K562 (cell line): ENCODE measurements around the gene SPEG. TPM values are rescaled to one million over a fixed set of nuclear protein-coding genes. Genes with fewer than 3 reads are reported as not detected.

ENCODE experiments used
- EWSR1 ChIP-seq: fragments of 450-650 bp; IDR thresholded peaks from 2 replicates; pipeline ENCODE4 v1.6.1; 2018; ENCODE audit warnings: borderline replicate concordance, mild to moderate bottlenecking, low read depth, moderate library complexity; ENCODE audit not compliant: partially characterized antibody
- JUND ChIP-seq, 2 experiments: IDR thresholded peaks; 2 replicates in 1 of 2; 3 replicates in 1 of 2; pipeline ENCODE4 v1.6.1; 2011; ENCODE audit warnings: borderline replicate concordance in 2 of 2, low read depth in 2 of 2, low read length in 2 of 2, improper control_type of control experiment in 1 of 2, missing biosample characterization in 1 of 2, missing genetic modification characterization in 1 of 2, missing genetic modification reagents in 1 of 2
- KDM4B ChIP-seq, 2 experiments: fragments of 450-650 bp in 1 of 2; sonication (generic) in 1 of 2; IDR thresholded peaks; 2 replicates each; pipeline ENCODE4 v1.6.1; 2016 to 2017; ENCODE audit warnings: borderline replicate concordance in 2 of 2, antibody characterized with exemption in 1 of 2, low read depth in 1 of 2, mild to moderate bottlenecking in 1 of 2
- KLF1 ChIP-seq: fragments of 450-650 bp; IDR thresholded peaks from 2 replicates; pipeline ENCODE4 v1.6.1; 2016; ENCODE audit warnings: missing genetic modification characterization, missing compliant biosample characterization
- NEUROD1 ChIP-seq: fragments of 150-350 bp; IDR thresholded peaks from 2 replicates; pipeline ENCODE4 v1.6.1; 2014; ENCODE audit warnings: borderline replicate concordance, low read length, low read depth; ENCODE audit not compliant: partially characterized antibody
- POLR2AphosphoS5 ChIP-seq: IDR thresholded peaks from 2 replicates; pipeline ENCODE4 v1.6.1; 2011; ENCODE audit warnings: mild to moderate bottlenecking, low read depth, low read length, moderate library complexity; ENCODE audit not compliant: control insufficient read depth, insufficient read depth
- RBM25 ChIP-seq: fragments of 200-400 bp; formaldehyde crosslinking; IDR thresholded peaks from 2 replicates; pipeline ENCODE4 v1.6.1; 2018; ENCODE audit warnings: low read length, low read depth, moderate library complexity; ENCODE audit not compliant: severe bottlenecking
- SAP30 ChIP-seq: fragments of 200-600 bp; sonication (generic); IDR thresholded peaks from 2 replicates; pipeline ENCODE4 v1.6.1; 2012; ENCODE audit warnings: borderline replicate concordance, low read depth, mild to moderate bottlenecking, moderate library complexity, low read length, control low read depth, inconsistent platforms; ENCODE audit not compliant: insufficient read depth, poor library complexity, severe bottlenecking
- ZBTB17 ChIP-seq: fragments of 450-650 bp; formaldehyde crosslinking; IDR thresholded peaks from 2 replicates; pipeline ENCODE4 v1.4.0; 2020; ENCODE audit warnings: mild to moderate bottlenecking
- polyA plus RNA-seq, 8 experiments: library from polyadenylated mRNA; depleted of rRNA in 4 of 8; stranded (reverse) in 5 of 8; unstranded in 3 of 8; fragments of >200 nt; fragmentation: Nextera tagmentation in 2 of 8; fragmentation: Illumina TruSeq in 1 of 8; extraction: Ambion mirVana in 2 of 8; extraction: Trizol in 1 of 8; gene quantifications; 2 replicates each; pipeline versions ENCODE4 v1.2.1 to v1.2.3, GENCODE V29; 2011 to 2014; ENCODE audit warnings: inconsistent platforms in 1 of 8, missing spikeins in 1 of 8
- total RNA-seq, 7 experiments: library from RNA; depleted of rRNA in 6 of 7; stranded (reverse); fragments of >200 nt in 6 of 7; fragmentation: Illumina TruSeq in 2 of 7; extraction: Trizol in 2 of 7; gene quantifications; 2 replicates each; pipeline versions ENCODE4 v1.2.1 to v1.2.3, GENCODE V29; 2011 to 2021; ENCODE audit warnings: low replicate concordance in 1 of 7
- TF ChIP-seq, protein P1 (sequence below): fragments of 450-650 bp; IDR thresholded peaks from 2 replicates; pipeline ENCODE4 v1.6.1; 2016; ENCODE audit warnings: mild to moderate bottlenecking, moderate library complexity
- TF ChIP-seq, protein P2 (sequence below), 3 experiments: IDR thresholded peaks in 2 of 3; conservative IDR thresholded peaks in 1 of 3; 2 replicates each; pipeline ENCODE4 v1.5.1; 2011 to 2012; ENCODE audit warnings: low read length in 3 of 3, mild to moderate bottlenecking in 3 of 3, control low read depth in 2 of 3, improper control_type of control experiment in 1 of 3, inconsistent platforms in 1 of 3, low read depth in 1 of 3, mixed read lengths in 1 of 3, moderate library complexity in 1 of 3; ENCODE audit not compliant: insufficient read depth in 2 of 3

The SPEG gene
- total and polyA plus RNA-seq, 9 of the 15 experiments (the other 6 are each of a cell fraction or from before 2014, with no cell fraction given): 0.49 to 8.7 (median 3.0) TPM

DNA sequence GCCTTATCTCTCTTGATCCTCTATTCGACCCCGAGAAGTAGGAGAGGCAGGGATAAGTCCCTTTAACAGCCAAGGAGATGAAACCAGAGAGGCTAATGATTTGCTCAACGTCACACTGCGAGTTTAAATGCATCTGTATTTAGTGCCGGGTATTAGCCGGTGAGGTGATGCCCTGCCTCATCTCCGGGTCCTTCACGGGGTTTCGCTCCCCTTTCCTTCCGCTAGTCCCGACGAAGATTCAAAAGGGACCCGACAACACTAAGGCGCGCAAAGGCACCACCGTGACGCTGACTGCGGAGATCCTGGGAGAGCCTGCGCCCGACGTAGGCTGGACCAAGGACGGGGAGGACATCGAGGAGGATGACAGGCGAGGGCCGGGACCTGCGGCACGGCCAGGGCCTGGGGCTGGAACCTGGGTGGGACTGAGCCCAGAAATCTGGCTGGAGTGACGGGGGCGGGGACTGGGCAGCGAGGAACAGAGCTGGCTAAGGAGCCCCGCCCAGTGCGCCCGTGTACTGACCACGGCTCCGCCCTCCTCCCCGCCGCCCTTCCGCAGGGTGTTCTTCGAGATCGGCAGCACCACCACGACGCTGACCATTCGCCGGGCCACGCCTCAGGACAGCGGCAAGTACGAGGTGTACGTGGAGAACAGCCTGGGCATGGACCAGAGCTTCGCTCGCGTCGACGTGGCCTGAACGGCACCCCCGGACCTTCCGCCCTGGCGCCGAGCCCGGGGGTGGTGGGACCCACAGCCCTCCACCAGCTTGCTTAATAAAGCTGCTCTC is 63.0 kb downstream of the SPEG start (continued):
- TF ChIP-seq POLR2AphosphoS5 (peak; percentile 19; the same call in 1 of the 2 replicates), ZBTB17 (CRISPR knock-in tag) (0 out of 2 replicates have a peak, but pooled peaks have one; percentile 13), SAP30 (peak; percentile 47), JUND (IDR thresholded peaks at IDR 0.05; ENCODE audit: borderline replicate concordance, low read depth, low read length) (0 out of 2 replicates have a peak, but pooled peaks have one; percentile 2), JUND (tag; IDR thresholded peaks at IDR 0.05; ENCODE audit: borderline replicate concordance, low read depth, low read length) (peak; percentile 41; the same call in 2 of the 3 replicates), RBM25 (peak; percentile 4), KDM4B (IDR thresholded peaks at IDR 0.05; ENCODE audit: borderline replicate concordance in 2 of 2, low read depth in 1 of 2) (peak in 1 of 2 experiments; percentile 55; a peak in 1 of 4 replicates), KLF1 (tag) (peak; percentile 19; the same call in 1 of the 2 replicates), EWSR1 (no peak), NEUROD1 (no peak)
- TF ChIP-seq, protein P1, sequence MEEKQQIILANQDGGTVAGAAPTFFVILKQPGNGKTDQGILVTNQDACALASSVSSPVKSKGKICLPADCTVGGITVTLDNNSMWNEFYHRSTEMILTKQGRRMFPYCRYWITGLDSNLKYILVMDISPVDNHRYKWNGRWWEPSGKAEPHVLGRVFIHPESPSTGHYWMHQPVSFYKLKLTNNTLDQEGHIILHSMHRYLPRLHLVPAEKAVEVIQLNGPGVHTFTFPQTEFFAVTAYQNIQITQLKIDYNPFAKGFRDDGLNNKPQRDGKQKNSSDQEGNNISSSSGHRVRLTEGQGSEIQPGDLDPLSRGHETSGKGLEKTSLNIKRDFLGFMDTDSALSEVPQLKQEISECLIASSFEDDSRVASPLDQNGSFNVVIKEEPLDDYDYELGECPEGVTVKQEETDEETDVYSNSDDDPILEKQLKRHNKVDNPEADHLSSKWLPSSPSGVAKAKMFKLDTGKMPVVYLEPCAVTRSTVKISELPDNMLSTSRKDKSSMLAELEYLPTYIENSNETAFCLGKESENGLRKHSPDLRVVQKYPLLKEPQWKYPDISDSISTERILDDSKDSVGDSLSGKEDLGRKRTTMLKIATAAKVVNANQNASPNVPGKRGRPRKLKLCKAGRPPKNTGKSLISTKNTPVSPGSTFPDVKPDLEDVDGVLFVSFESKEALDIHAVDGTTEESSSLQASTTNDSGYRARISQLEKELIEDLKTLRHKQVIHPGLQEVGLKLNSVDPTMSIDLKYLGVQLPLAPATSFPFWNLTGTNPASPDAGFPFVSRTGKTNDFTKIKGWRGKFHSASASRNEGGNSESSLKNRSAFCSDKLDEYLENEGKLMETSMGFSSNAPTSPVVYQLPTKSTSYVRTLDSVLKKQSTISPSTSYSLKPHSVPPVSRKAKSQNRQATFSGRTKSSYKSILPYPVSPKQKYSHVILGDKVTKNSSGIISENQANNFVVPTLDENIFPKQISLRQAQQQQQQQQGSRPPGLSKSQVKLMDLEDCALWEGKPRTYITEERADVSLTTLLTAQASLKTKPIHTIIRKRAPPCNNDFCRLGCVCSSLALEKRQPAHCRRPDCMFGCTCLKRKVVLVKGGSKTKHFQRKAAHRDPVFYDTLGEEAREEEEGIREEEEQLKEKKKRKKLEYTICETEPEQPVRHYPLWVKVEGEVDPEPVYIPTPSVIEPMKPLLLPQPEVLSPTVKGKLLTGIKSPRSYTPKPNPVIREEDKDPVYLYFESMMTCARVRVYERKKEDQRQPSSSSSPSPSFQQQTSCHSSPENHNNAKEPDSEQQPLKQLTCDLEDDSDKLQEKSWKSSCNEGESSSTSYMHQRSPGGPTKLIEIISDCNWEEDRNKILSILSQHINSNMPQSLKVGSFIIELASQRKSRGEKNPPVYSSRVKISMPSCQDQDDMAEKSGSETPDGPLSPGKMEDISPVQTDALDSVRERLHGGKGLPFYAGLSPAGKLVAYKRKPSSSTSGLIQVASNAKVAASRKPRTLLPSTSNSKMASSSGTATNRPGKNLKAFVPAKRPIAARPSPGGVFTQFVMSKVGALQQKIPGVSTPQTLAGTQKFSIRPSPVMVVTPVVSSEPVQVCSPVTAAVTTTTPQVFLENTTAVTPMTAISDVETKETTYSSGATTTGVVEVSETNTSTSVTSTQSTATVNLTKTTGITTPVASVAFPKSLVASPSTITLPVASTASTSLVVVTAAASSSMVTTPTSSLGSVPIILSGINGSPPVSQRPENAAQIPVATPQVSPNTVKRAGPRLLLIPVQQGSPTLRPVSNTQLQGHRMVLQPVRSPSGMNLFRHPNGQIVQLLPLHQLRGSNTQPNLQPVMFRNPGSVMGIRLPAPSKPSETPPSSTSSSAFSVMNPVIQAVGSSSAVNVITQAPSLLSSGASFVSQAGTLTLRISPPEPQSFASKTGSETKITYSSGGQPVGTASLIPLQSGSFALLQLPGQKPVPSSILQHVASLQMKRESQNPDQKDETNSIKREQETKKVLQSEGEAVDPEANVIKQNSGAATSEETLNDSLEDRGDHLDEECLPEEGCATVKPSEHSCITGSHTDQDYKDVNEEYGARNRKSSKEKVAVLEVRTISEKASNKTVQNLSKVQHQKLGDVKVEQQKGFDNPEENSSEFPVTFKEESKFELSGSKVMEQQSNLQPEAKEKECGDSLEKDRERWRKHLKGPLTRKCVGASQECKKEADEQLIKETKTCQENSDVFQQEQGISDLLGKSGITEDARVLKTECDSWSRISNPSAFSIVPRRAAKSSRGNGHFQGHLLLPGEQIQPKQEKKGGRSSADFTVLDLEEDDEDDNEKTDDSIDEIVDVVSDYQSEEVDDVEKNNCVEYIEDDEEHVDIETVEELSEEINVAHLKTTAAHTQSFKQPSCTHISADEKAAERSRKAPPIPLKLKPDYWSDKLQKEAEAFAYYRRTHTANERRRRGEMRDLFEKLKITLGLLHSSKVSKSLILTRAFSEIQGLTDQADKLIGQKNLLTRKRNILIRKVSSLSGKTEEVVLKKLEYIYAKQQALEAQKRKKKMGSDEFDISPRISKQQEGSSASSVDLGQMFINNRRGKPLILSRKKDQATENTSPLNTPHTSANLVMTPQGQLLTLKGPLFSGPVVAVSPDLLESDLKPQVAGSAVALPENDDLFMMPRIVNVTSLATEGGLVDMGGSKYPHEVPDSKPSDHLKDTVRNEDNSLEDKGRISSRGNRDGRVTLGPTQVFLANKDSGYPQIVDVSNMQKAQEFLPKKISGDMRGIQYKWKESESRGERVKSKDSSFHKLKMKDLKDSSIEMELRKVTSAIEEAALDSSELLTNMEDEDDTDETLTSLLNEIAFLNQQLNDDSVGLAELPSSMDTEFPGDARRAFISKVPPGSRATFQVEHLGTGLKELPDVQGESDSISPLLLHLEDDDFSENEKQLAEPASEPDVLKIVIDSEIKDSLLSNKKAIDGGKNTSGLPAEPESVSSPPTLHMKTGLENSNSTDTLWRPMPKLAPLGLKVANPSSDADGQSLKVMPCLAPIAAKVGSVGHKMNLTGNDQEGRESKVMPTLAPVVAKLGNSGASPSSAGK: peak; percentile 84
- TF ChIP-seq, protein P2, sequence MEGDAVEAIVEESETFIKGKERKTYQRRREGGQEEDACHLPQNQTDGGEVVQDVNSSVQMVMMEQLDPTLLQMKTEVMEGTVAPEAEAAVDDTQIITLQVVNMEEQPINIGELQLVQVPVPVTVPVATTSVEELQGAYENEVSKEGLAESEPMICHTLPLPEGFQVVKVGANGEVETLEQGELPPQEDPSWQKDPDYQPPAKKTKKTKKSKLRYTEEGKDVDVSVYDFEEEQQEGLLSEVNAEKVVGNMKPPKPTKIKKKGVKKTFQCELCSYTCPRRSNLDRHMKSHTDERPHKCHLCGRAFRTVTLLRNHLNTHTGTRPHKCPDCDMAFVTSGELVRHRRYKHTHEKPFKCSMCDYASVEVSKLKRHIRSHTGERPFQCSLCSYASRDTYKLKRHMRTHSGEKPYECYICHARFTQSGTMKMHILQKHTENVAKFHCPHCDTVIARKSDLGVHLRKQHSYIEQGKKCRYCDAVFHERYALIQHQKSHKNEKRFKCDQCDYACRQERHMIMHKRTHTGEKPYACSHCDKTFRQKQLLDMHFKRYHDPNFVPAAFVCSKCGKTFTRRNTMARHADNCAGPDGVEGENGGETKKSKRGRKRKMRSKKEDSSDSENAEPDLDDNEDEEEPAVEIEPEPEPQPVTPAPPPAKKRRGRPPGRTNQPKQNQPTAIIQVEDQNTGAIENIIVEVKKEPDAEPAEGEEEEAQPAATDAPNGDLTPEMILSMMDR (IDR thresholded peaks at IDR 0.05 in 2 of 3, conservative IDR thresholded peaks at IDR 0.05 in 1 of 3; ENCODE audit: insufficient read depth in 2 of 3, low read depth in 1 of 3, low read length in 3 of 3): 0 out of 6 replicates have a peak, but pooled peaks of 1 of the 3 experiments have one; percentile 2
